Fibroblast of lung (primary cell): ENCODE results near the gene TMEM131.

ENCODE experiments used
- CTCF ChIP-seq, 2 donors: IDR thresholded peaks in 1 of 2; conservative IDR thresholded peaks in 1 of 2; 1 replicate in 1 of 2; 2 replicates in 1 of 2; pipeline ENCODE4 v1.5.1; 2011 to 2012; ENCODE audit warnings: low read length in 2 of 2, control low read depth in 1 of 2, inconsistent platforms in 1 of 2, low read depth in 1 of 2, mild to moderate bottlenecking in 1 of 2
- EZH2 ChIP-seq: IDR thresholded peaks from 2 replicates; pipeline ENCODE4 v1.5.1; 2012; ENCODE audit warnings: low read length, control low read depth, mild to moderate bottlenecking; ENCODE audit errors: missing control alignments

GRCh38 chr2:97797355-97797754 is 198.4 kb downstream of the TMEM131 start:
- TF ChIP-seq CTCF (conservative IDR thresholded peaks at IDR 0.05 in 1 of 2, IDR thresholded peaks at IDR 0.05 in 1 of 2; ENCODE audit: low read depth in 1 of 2, low read length in 2 of 2) (no peak), EZH2 (no peak)
